ENCODE results near the gene UPK3A. TPM values are rescaled to one million over a fixed set of nuclear protein-coding genes. Genes with fewer than 3 reads are reported as not detected.

The UPK3A gene
- polyA plus RNA-seq, 1 of the 3 experiments (the other 2 are of a cell fraction), result not detected

DNA sequence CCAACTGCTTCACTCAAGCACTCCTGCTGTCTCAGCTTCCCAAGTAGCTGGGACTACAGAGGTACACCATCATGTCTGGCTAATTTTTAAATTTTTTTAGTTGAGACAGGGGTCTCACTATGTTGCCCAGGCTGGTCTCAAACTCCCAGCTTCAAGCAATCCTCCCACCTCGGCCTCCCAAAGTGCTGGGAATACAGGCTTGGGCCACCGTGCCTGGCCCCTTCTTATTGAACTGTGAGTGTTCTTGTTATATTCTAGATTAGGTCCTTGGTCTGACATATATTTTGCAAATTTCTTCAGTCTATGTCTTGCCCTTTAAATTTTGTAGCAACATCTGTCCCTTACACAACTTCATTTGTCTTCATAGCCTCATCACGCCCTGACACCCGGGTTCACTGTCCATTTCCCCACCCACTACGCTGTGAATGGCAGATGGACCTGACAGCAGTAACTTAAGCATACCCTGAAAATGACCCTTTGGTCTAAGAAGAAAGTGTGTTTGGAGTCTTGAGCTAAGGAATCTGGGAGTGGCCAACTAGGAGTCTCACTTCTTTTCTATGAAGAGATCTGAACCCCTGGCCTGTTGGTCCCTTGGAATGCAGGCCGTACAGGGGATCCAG is 20.8 kb downstream of the UPK3A start:
- no peak for DNase-seq
- Histone ChIP-seq H3K36me3 (replicated peaks in 1 of 2; ENCODE audit: control insufficient read depth in 1 of 2, insufficient read depth in 2 of 2, low read length in 1 of 2) (no peaks in the 10 kb centered on the region), H3F3A (replicated peaks; ENCODE audit: insufficient read depth) (peaks cover 5% of the 10 kb centered on the region), H3K4me3 (ENCODE audit: low read depth in 2 of 2, low read length in 1 of 2) (no peak overlapping the region), H3K4me1 (ENCODE audit: control insufficient read depth in 1 of 2, insufficient read depth in 2 of 2, low read depth in 1 of 2, low read length in 1 of 2) (peaks cover 0 to 12% of the 10 kb centered on the region in 2 experiments; a peak in 1 of 4 replicates), H3K27me3 (ENCODE audit: insufficient read depth) (no peaks in the 10 kb centered on the region), H3K79me2 (ENCODE audit: insufficient read depth) (peaks cover 6% of the 10 kb centered on the region), H3K4me2 (no peak overlapping the region), H4K20me1 (ENCODE audit: insufficient read depth) (no peaks in the 10 kb centered on the region), H2AFZ (ENCODE audit: low read depth) (no peak overlapping the region), H3K9me3 (no peaks in the 10 kb centered on the region), H3K9ac (no peak overlapping the region), H3K9me2 (no peaks in the 10 kb centered on the region), H3K27ac (ENCODE audit: low read depth in 2 of 2, low read length in 1 of 2) (no peak overlapping the region)
- TF ChIP-seq FOSL2 (IDR thresholded peaks at IDR 0.05; ENCODE audit: borderline replicate concordance, low read depth) (no peak), RXRA (IDR thresholded peaks at IDR 0.05; ENCODE audit: borderline replicate concordance, low read depth) (no peak), RCOR1 (IDR thresholded peaks at IDR 0.05; ENCODE audit: low read length) (no peak), TAF1 (IDR thresholded peaks at IDR 0.05; ENCODE audit: borderline replicate concordance, low read depth, low read length) (no peak), FOXM1 (IDR thresholded peaks at IDR 0.05; ENCODE audit: low read depth) (no peak), POLR2AphosphoS5 (IDR thresholded peaks at IDR 0.05; ENCODE audit: low read depth, low read length) (no peak), RAD21 (IDR thresholded peaks at IDR 0.05; ENCODE audit: low read length) (no peak), RFX5 (IDR thresholded peaks at IDR 0.05; ENCODE audit: low read length) (no peak), EP300 (IDR thresholded peaks at IDR 0.05; ENCODE audit: borderline replicate concordance in 1 of 2, low read depth in 1 of 2, low read length in 1 of 2) (no peak), JUND (IDR thresholded peaks at IDR 0.05) (no peak), GATA2 (CRISPR knock-in tag; IDR thresholded peaks at IDR 0.05) (no peak), FOXJ3 (CRISPR knock-in tag; IDR thresholded peaks at IDR 0.05) (no peak), MEF2A (IDR thresholded peaks at IDR 0.05; ENCODE audit: borderline replicate concordance, low read depth) (no peak), TCF12 (IDR thresholded peaks at IDR 0.05) (no peak), NFIC (IDR thresholded peaks at IDR 0.05; ENCODE audit: borderline replicate concordance) (no peak)
- TF ChIP-seq, protein P1, sequence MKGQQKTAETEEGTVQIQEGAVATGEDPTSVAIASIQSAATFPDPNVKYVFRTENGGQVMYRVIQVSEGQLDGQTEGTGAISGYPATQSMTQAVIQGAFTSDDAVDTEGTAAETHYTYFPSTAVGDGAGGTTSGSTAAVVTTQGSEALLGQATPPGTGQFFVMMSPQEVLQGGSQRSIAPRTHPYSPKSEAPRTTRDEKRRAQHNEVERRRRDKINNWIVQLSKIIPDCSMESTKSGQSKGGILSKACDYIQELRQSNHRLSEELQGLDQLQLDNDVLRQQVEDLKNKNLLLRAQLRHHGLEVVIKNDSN (IDR thresholded peaks at IDR 0.05; ENCODE audit: borderline replicate concordance, low read depth), result no peak
- TF ChIP-seq, protein P2, sequence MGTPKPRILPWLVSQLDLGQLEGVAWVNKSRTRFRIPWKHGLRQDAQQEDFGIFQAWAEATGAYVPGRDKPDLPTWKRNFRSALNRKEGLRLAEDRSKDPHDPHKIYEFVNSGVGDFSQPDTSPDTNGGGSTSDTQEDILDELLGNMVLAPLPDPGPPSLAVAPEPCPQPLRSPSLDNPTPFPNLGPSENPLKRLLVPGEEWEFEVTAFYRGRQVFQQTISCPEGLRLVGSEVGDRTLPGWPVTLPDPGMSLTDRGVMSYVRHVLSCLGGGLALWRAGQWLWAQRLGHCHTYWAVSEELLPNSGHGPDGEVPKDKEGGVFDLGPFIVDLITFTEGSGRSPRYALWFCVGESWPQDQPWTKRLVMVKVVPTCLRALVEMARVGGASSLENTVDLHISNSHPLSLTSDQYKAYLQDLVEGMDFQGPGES (IDR thresholded peaks at IDR 0.05; ENCODE audit: low read depth, low read length), result no peak
- TF ChIP-seq, protein P3, sequence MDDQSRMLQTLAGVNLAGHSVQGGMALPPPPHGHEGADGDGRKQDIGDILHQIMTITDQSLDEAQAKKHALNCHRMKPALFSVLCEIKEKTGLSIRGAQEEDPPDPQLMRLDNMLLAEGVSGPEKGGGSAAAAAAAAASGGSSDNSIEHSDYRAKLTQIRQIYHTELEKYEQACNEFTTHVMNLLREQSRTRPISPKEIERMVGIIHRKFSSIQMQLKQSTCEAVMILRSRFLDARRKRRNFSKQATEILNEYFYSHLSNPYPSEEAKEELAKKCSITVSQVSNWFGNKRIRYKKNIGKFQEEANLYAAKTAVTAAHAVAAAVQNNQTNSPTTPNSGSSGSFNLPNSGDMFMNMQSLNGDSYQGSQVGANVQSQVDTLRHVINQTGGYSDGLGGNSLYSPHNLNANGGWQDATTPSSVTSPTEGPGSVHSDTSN (IDR thresholded peaks at IDR 0.05), result no peak
- TF ChIP-seq, protein P4, sequence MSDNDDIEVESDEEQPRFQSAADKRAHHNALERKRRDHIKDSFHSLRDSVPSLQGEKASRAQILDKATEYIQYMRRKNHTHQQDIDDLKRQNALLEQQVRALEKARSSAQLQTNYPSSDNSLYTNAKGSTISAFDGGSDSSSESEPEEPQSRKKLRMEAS (IDR thresholded peaks at IDR 0.05; ENCODE audit: low read depth), result no peak
- TF ChIP-seq, protein P5, sequence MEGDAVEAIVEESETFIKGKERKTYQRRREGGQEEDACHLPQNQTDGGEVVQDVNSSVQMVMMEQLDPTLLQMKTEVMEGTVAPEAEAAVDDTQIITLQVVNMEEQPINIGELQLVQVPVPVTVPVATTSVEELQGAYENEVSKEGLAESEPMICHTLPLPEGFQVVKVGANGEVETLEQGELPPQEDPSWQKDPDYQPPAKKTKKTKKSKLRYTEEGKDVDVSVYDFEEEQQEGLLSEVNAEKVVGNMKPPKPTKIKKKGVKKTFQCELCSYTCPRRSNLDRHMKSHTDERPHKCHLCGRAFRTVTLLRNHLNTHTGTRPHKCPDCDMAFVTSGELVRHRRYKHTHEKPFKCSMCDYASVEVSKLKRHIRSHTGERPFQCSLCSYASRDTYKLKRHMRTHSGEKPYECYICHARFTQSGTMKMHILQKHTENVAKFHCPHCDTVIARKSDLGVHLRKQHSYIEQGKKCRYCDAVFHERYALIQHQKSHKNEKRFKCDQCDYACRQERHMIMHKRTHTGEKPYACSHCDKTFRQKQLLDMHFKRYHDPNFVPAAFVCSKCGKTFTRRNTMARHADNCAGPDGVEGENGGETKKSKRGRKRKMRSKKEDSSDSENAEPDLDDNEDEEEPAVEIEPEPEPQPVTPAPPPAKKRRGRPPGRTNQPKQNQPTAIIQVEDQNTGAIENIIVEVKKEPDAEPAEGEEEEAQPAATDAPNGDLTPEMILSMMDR (IDR thresholded peaks at IDR 0.05), result no peak
- ChIA-PET CTCF (interaction anchor here (1.6 kb wide), 1 partner anchor 53 kb away, joined by 3 read pairs; no protein-coding TSS in a partner anchor), POLR2A (no interaction called here)
- WGBS (ENCODE audit: low lambda C conversion rate), result 81% methylated on average over 6 of the region's 6 CpGs

Measured in SK-N-SH (cell line).